HEK293 (cell line): Measurements from ENCODE around the gene OLA1.

Experiments used
- FEZF1 ChIP-seq: fragments of 450-650 bp; formaldehyde crosslinking; IDR thresholded peaks from 2 replicates; pipeline ENCODE4 v1.5.1; 2016; ENCODE audit warnings: missing biosample characterization, missing genetic modification characterization
- GLIS1 ChIP-seq: fragments of 450-650 bp; formaldehyde crosslinking; IDR thresholded peaks from 2 replicates; pipeline ENCODE4 v1.5.1; 2016; ENCODE audit warnings: missing biosample characterization, missing genetic modification characterization
- HIC1 ChIP-seq: fragments of 450-650 bp; formaldehyde crosslinking; IDR thresholded peaks from 2 replicates; pipeline ENCODE4 v1.5.1; 2016; ENCODE audit warnings: missing biosample characterization, missing genetic modification characterization
- KLF16 ChIP-seq: fragments of 450-650 bp; formaldehyde crosslinking; IDR thresholded peaks from 2 replicates; pipeline ENCODE4 v1.5.1; 2017; ENCODE audit warnings: missing biosample characterization, missing genetic modification characterization
- PRDM6 ChIP-seq: fragments of 450-650 bp; formaldehyde crosslinking; IDR thresholded peaks from 2 replicates; pipeline ENCODE4 v1.5.1; 2017; ENCODE audit warnings: missing biosample characterization, missing genetic modification characterization
- SALL2 ChIP-seq: fragments of 450-650 bp; formaldehyde crosslinking; IDR thresholded peaks from 2 replicates; pipeline ENCODE4 v1.5.0; 2017; ENCODE audit warnings: missing biosample characterization, mild to moderate bottlenecking, missing genetic modification characterization, borderline replicate concordance
- SETDB1 ChIP-seq: IDR thresholded peaks from one replicate; pipeline ENCODE4 v1.6.1; 2017; ENCODE audit warnings: mild to moderate bottlenecking, low read length, moderate library complexity, mixed read lengths; ENCODE audit not compliant: insufficient read length
- TRIM28 ChIP-seq: IDR thresholded peaks from 2 replicates; pipeline ENCODE4 v1.6.1; 2011; ENCODE audit warnings: low read length, control low read depth, borderline replicate concordance
- ZBTB6 ChIP-seq: fragments of 450-650 bp; formaldehyde crosslinking; IDR thresholded peaks from 2 replicates; pipeline ENCODE4 v1.5.1; 2017; ENCODE audit warnings: missing biosample characterization, missing genetic modification characterization
- ZFHX2 ChIP-seq: fragments of 450-650 bp; formaldehyde crosslinking; conservative IDR thresholded peaks from 2 replicates; pipeline ENCODE4 v1.5.1; 2016; ENCODE audit warnings: missing biosample characterization, missing genetic modification characterization
- ZFP37 ChIP-seq: fragments of 450-650 bp; formaldehyde crosslinking; IDR thresholded peaks from 2 replicates; pipeline ENCODE4 v1.5.1; 2016; ENCODE audit warnings: missing biosample characterization, missing genetic modification characterization
- ZIC2 ChIP-seq: fragments of 450-650 bp; formaldehyde crosslinking; IDR thresholded peaks from 2 replicates; pipeline ENCODE4 v1.5.1; 2016; ENCODE audit warnings: missing biosample characterization, missing genetic modification characterization
- ZNF132 ChIP-seq: fragments of 450-650 bp; formaldehyde crosslinking; IDR thresholded peaks from 2 replicates; pipeline ENCODE4 v1.5.1; 2017; ENCODE audit warnings: missing biosample characterization, missing genetic modification characterization, borderline replicate concordance
- ZNF211 ChIP-seq: fragments of 450-650 bp; formaldehyde crosslinking; IDR thresholded peaks from 2 replicates; pipeline ENCODE4 v1.5.1; 2016; ENCODE audit warnings: low read depth, missing biosample characterization, missing genetic modification characterization
- ZNF335 ChIP-seq: fragments of 450-650 bp; formaldehyde crosslinking; conservative IDR thresholded peaks from 2 replicates; pipeline ENCODE4 v1.5.1; 2016; ENCODE audit warnings: missing biosample characterization, missing genetic modification characterization
- ZNF341 ChIP-seq: fragments of 450-650 bp; formaldehyde crosslinking; IDR thresholded peaks from 2 replicates; pipeline ENCODE4; 2016; ENCODE audit warnings: low read depth, missing biosample characterization, missing genetic modification characterization
- ZNF366 ChIP-seq: fragments of 450-650 bp; formaldehyde crosslinking; conservative IDR thresholded peaks from 2 replicates; pipeline ENCODE4 v1.5.1; 2016; ENCODE audit warnings: missing biosample characterization, missing genetic modification characterization
- ZNF426 ChIP-seq: fragments of 450-650 bp; formaldehyde crosslinking; IDR thresholded peaks from 2 replicates; pipeline ENCODE4 v1.5.1; 2017; ENCODE audit warnings: missing biosample characterization, missing genetic modification characterization, mild to moderate bottlenecking, inconsistent platforms, moderate library complexity
- ZNF433 ChIP-seq: fragments of 450-650 bp; formaldehyde crosslinking; IDR thresholded peaks from 2 replicates; pipeline ENCODE4 v1.5.1; 2016; ENCODE audit warnings: missing biosample characterization, missing genetic modification characterization, low read depth
- ZNF561 ChIP-seq: fragments of 450-650 bp; IDR thresholded peaks from 2 replicates; pipeline ENCODE4 v1.5.1; 2018; ENCODE audit warnings: missing biosample characterization, missing genetic modification characterization, borderline replicate concordance
- ZNF626 ChIP-seq: fragments of 450-650 bp; sonication (Bioruptor Pico); formaldehyde crosslinking; IDR thresholded peaks from 2 replicates; pipeline ENCODE4 v1.5.1; 2018; ENCODE audit warnings: missing biosample characterization, missing genetic modification characterization, inconsistent platforms
- ZNF654 ChIP-seq: fragments of 450-650 bp; formaldehyde crosslinking; IDR thresholded peaks from 2 replicates; pipeline ENCODE4 v1.5.1; 2016; ENCODE audit warnings: low read depth, missing biosample characterization, missing genetic modification characterization
- ZNF677 ChIP-seq: fragments of 450-650 bp; IDR thresholded peaks from 2 replicates; pipeline ENCODE4 v1.5.0; 2018; ENCODE audit warnings: missing biosample characterization, mild to moderate bottlenecking, missing genetic modification characterization, moderate library complexity
- ZNF747 ChIP-seq: fragments of 450-650 bp; formaldehyde crosslinking; IDR thresholded peaks from 2 replicates; pipeline ENCODE4 v1.5.1; 2016; ENCODE audit warnings: missing biosample characterization, missing genetic modification characterization
- ZSCAN23 ChIP-seq: fragments of 450-650 bp; formaldehyde crosslinking; IDR thresholded peaks from 2 replicates; pipeline ENCODE4 v1.5.1; 2016; ENCODE audit warnings: missing biosample characterization, missing genetic modification characterization

OLA1 gene

GRCh38 chr2:174023591-174024523 is 224.5 kb downstream of the OLA1 start (continued):
- TF ChIP-seq SALL2 (tag by site-specific recombination) (no peak), SETDB1 (peak; percentile 96), ZNF366 (tag by site-specific recombination) (no peak), KLF16 (tag by site-specific recombination) (no peak), ZNF433 (tag by site-specific recombination) (no peak), ZBTB6 (tag by site-specific recombination) (no peak), ZFHX2 (tag by site-specific recombination) (peak; percentile 53; the same call in 1 of the 2 replicates), ZNF341 (tag by site-specific recombination) (peak; percentile 78), ZSCAN23 (no peak), ZFP37 (tag by site-specific recombination) (no peak), ZIC2 (peak; percentile 85), ZNF654 (tag by site-specific recombination) (no peak), ZNF426 (no peak), ZNF561 (no peak), ZNF211 (tag by site-specific recombination) (no peak), TRIM28 (peak; percentile 91), PRDM6 (tag by site-specific recombination) (no peak), ZNF132 (no peak), FEZF1 (tag by site-specific recombination) (peak; percentile 54), ZNF747 (no peak), ZNF626 (tag by site-specific recombination) (no peak), HIC1 (tag by site-specific recombination) (0 out of 2 replicates have a peak, but pooled peaks have one; percentile 31), ZNF335 (no peak), ZNF677 (tag by site-specific recombination) (no peak), GLIS1 (tag by site-specific recombination) (no peak)
